K562 (cell line): ENCODE results near the gene KIRREL1. TPM values are rescaled to one million over a fixed set of nuclear protein-coding genes. Genes with fewer than 3 reads are reported as not detected.

Source experiments
- ATAC-seq: fragments of 200-7000 bp; cut with Tn5 transposase; 3 replicates; pipeline ENCODE4 v1.9.1; 2020; ENCODE audit warnings: moderate library complexity
- BruUV-seq: library from RNA; stranded (reverse); fragments of 400-500 nt; replicated peaks from 2 replicates; lab custom pipeline; 2021; lab: Mats Ljungman, UMichigan
- CTCF ChIA-PET: fragments of 300-600 bp; formaldehyde crosslinking; extraction: SDS; loops from one replicate; lab custom pipeline; 2021; ENCODE audit warnings: low intra/inter-chr PET ratio; lab: Yijun Ruan, JAX
- POLR2A ChIA-PET: fragments of 300-600, 350-650 bp; sonication (Branson Sonifier 250); formaldehyde crosslinking; extraction: SDS; loops from one replicate; lab custom pipeline; 2021; ENCODE audit warnings: antibody characterized with exemption, inconsistent platforms; lab: Yijun Ruan, JAX
- DNase-seq, 4 experiments: peaks; one replicate each; pipeline versions ENCODE4 v3.0.0 to v3.0.0-alpha.2; 2011 to 2018; ENCODE audit warnings: low spot score in 3 of 4, mixed read lengths in 3 of 4; ENCODE audit errors: extremely low read depth in 1 of 4
- FAIRE-seq: peaks from 2 replicates; lab custom pipeline; 2011; peaks lifted over from hg19 to GRCh38; lab: Jason Lieb, UNC
- H2AFZ ChIP-seq: 2 replicates; pipeline ENCODE4 v1.6.0; 2011; ENCODE audit warnings: low read depth, low read length, control low read depth, inconsistent platforms
- H3K27ac ChIP-seq: fragments of 200-600 bp; 3 replicates; pipeline ENCODE4 v1.8.0; 2011; ENCODE audit warnings: low read depth, mild to moderate bottlenecking, control low read depth, inconsistent platforms, low read length, moderate library complexity, mixed read lengths; ENCODE audit errors: extremely low read depth
- H3K27me3 ChIP-seq, 2 experiments: fragments of 300-600 bp in 1 of 2; 2 replicates in 1 of 2; 3 replicates in 1 of 2; pipeline versions ENCODE4 v1.6.0 to v1.8.0; 2011; ENCODE audit warnings: inconsistent platforms in 2 of 2, low read length in 2 of 2, mild to moderate bottlenecking in 1 of 2, mixed read lengths in 1 of 2, moderate library complexity in 1 of 2; ENCODE audit not compliant: control insufficient read depth in 2 of 2, insufficient read depth in 2 of 2
- H3K36me3 ChIP-seq: fragments of 300-600 bp; 3 replicates; pipeline ENCODE4 v1.8.0; 2011; ENCODE audit warnings: mild to moderate bottlenecking, low read length, inconsistent platforms; ENCODE audit not compliant: control insufficient read depth, insufficient read depth
- H3K4me1 ChIP-seq, 2 experiments: fragments of 200-600 bp in 1 of 2; replicated peaks in 1 of 2; 2 replicates in 1 of 2; 3 replicates in 1 of 2; pipeline versions ENCODE4 v1.5.1 to v1.8.0; 2011; ENCODE audit warnings: inconsistent platforms in 2 of 2, low read length in 2 of 2, mild to moderate bottlenecking in 1 of 2, mixed read lengths in 1 of 2, moderate library complexity in 1 of 2; ENCODE audit not compliant: control insufficient read depth in 2 of 2, insufficient read depth in 2 of 2
- H3K4me2 ChIP-seq: 2 replicates; pipeline ENCODE4 v1.6.1; 2011; ENCODE audit warnings: low read length, control low read depth, inconsistent platforms, mixed read lengths; ENCODE audit not compliant: insufficient read depth
- H3K4me3 ChIP-seq: fragments of 200-600 bp; sonication (generic), shearing (Covaris generic); 2 replicates; pipeline ENCODE4 v1.5.1; 2016; ENCODE audit warnings: control low read depth, inconsistent platforms
- H3K79me2 ChIP-seq: fragments of 200-600 bp; 3 replicates; pipeline ENCODE4 v1.8.0; 2011; ENCODE audit warnings: low read length, inconsistent platforms; ENCODE audit not compliant: control insufficient read depth, insufficient read depth
- H3K9ac ChIP-seq, 2 experiments: 2 replicates each; pipeline versions ENCODE4 v1.6.0 to v1.6.1; 2011; ENCODE audit warnings: low read depth in 2 of 2, low read length in 2 of 2, control low read depth in 1 of 2, inconsistent platforms in 1 of 2, mild to moderate bottlenecking in 1 of 2, mixed read lengths in 1 of 2; ENCODE audit not compliant: insufficient read depth in 1 of 2
- H3K9me1 ChIP-seq: one replicate; pipeline ENCODE4 v1.6.0; 2011; ENCODE audit warnings: inconsistent platforms, mild to moderate bottlenecking, low read length, moderate library complexity; ENCODE audit not compliant: control insufficient read depth, insufficient read depth
- H3K9me3 ChIP-seq: replicated peaks from 2 replicates; pipeline ENCODE4 v1.5.1; 2011; ENCODE audit warnings: low read depth, low read length, inconsistent platforms; ENCODE audit not compliant: control insufficient read depth, insufficient read depth
- H4K20me1 ChIP-seq: replicated peaks from 2 replicates; pipeline ENCODE4 v1.6.1; 2011; ENCODE audit warnings: low read length, inconsistent platforms, mixed read lengths; ENCODE audit not compliant: control insufficient read depth, insufficient read depth
- ARID1B ChIP-seq: fragments of 450-650 bp; IDR thresholded peaks from 2 replicates; pipeline ENCODE4 v1.6.1; 2016; ENCODE audit warnings: antibody characterized with exemption, mild to moderate bottlenecking, inconsistent platforms
- BCOR ChIP-seq: fragments of 450-650 bp; IDR thresholded peaks from 2 replicates; pipeline ENCODE4 v1.6.1; 2016
- EGR1 ChIP-seq: fragments of 450-650 bp; conservative IDR thresholded peaks from 2 replicates; pipeline ENCODE4 v1.6.1; 2017; ENCODE audit warnings: mild to moderate bottlenecking
- EP400 ChIP-seq: fragments of 450-650 bp; IDR thresholded peaks from 2 replicates; pipeline ENCODE4 v1.6.1; 2017; ENCODE audit warnings: antibody characterized with exemption, mild to moderate bottlenecking, moderate library complexity
- EWSR1 ChIP-seq: fragments of 450-650 bp; IDR thresholded peaks from 2 replicates; pipeline ENCODE4 v1.6.1; 2018; ENCODE audit warnings: borderline replicate concordance, mild to moderate bottlenecking, low read depth, moderate library complexity; ENCODE audit not compliant: partially characterized antibody
- FOXK2 ChIP-seq, 2 experiments: fragments of 450-650 bp; IDR thresholded peaks in 1 of 2; conservative IDR thresholded peaks in 1 of 2; 2 replicates each; pipeline ENCODE4 v1.6.1; 2016; ENCODE audit warnings: low read depth in 2 of 2, mild to moderate bottlenecking in 1 of 2
- GABPB2 ChIP-seq: fragments of 250-450 bp; sonication (Bioruptor Pico); conservative IDR thresholded peaks from 2 replicates; pipeline ENCODE4 v1.5.1; 2021; ENCODE audit warnings: mild to moderate bottlenecking
- HCFC1 ChIP-seq: IDR thresholded peaks from 2 replicates; pipeline ENCODE4 v1.6.1; 2012; ENCODE audit warnings: low read depth, low read length, improper control_type of control experiment
- MLX ChIP-seq, 2 experiments: fragments of 450-650 bp in 1 of 2; sonication (generic) in 1 of 2; formaldehyde crosslinking; conservative IDR thresholded peaks; 2 replicates each; pipeline versions ENCODE4 v1.4.0 to v1.8.1; 2020 to 2022; ENCODE audit warnings: mild to moderate bottlenecking in 1 of 2, missing genetic modification reagents in 1 of 2
- NEUROD1 ChIP-seq: fragments of 150-350 bp; IDR thresholded peaks from 2 replicates; pipeline ENCODE4 v1.6.1; 2014; ENCODE audit warnings: borderline replicate concordance, low read length, low read depth; ENCODE audit not compliant: partially characterized antibody
- NUFIP1 ChIP-seq: fragments of 450-650 bp; IDR thresholded peaks from 2 replicates; pipeline ENCODE4 v1.6.1; 2018; ENCODE audit not compliant: partially characterized antibody
- SIN3A ChIP-seq, 2 experiments: fragments of 150-350 bp in 1 of 2; IDR thresholded peaks; 2 replicates each; pipeline ENCODE4 v1.6.1; 2011 to 2016; ENCODE audit warnings: borderline replicate concordance in 2 of 2, low read depth in 2 of 2, low read length in 2 of 2, mild to moderate bottlenecking in 2 of 2, moderate library complexity in 2 of 2; ENCODE audit not compliant: control insufficient read depth in 1 of 2
- USF1 ChIP-seq: sonication (generic); formaldehyde crosslinking; IDR thresholded peaks from 2 replicates; pipeline ENCODE4 v1.9.0; 2022; ENCODE audit warnings: mild to moderate bottlenecking, missing genetic modification reagents
- ZEB2 ChIP-seq: fragments of 450-650 bp; IDR thresholded peaks from 2 replicates; pipeline ENCODE4 v1.6.1; 2016
- ZNF133 ChIP-seq: fragments of 250-450 bp; sonication (Bioruptor Pico); IDR thresholded peaks from 2 replicates; pipeline ENCODE4 v1.4.0; 2020; ENCODE audit warnings: mild to moderate bottlenecking
- ZNF24 ChIP-seq: fragments of 450-650 bp; IDR thresholded peaks from 2 replicates; pipeline ENCODE4 v1.6.1; 2016
- WGBS: fragments of 100-300 bp; shearing (Covaris generic); methylation state at CpG from one replicate; pipeline ENCODE4 v1.1.6; 2016; ENCODE audit warnings: low coverage, mixed read lengths; ENCODE audit not compliant: insufficient coverage; ENCODE audit errors: missing lambda C conversion rate; 5-methylcytosine and 5-hydroxymethylcytosine counted together
- in situ Hi-C: fragments of 300-500 bp; cut with MboI; formaldehyde crosslinking; loops from 4 replicates; pipeline ENCODE4 v1.15.0; 2018; ENCODE audit warnings: inconsistent platforms, mixed read lengths
- intact Hi-C: fragments of 100-400 bp; cut with micrococcal nuclease; formaldehyde crosslinking; loops from 2 replicates; pipeline ENCODE4 v1.14.2; 2022
- polyA plus RNA-seq, 8 experiments: library from polyadenylated mRNA; depleted of rRNA in 4 of 8; stranded (reverse) in 5 of 8; unstranded in 3 of 8; fragments of >200 nt; fragmentation: Nextera tagmentation in 2 of 8; fragmentation: Illumina TruSeq in 1 of 8; extraction: Ambion mirVana in 2 of 8; extraction: Trizol in 1 of 8; gene quantifications; 2 replicates each; pipeline versions ENCODE4 v1.2.1 to v1.2.3, GENCODE V29; 2011 to 2014; ENCODE audit warnings: inconsistent platforms in 1 of 8, missing spikeins in 1 of 8
- total RNA-seq, 7 experiments: library from RNA; depleted of rRNA in 6 of 7; stranded (reverse); fragments of >200 nt in 6 of 7; fragmentation: Illumina TruSeq in 2 of 7; extraction: Trizol in 2 of 7; gene quantifications; 2 replicates each; pipeline versions ENCODE4 v1.2.1 to v1.2.3, GENCODE V29; 2011 to 2021; ENCODE audit warnings: low replicate concordance in 1 of 7
- TF ChIP-seq, protein P1 (sequence below): fragments of 250-450 bp; sonication (Bioruptor Pico); IDR thresholded peaks from 2 replicates; pipeline ENCODE4 v1.4.0; 2020; ENCODE audit warnings: mild to moderate bottlenecking, moderate library complexity

Gene KIRREL1
- total and polyA plus RNA-seq, 9 of the 15 experiments (the other 6 are each of a cell fraction or from before 2014, with no cell fraction given): under 0.01 to 0.22 (median 0.03) TPM; not detected in 3

GRCh38 chr1:158124034-158124433 lies 130.6 kb downstream of the KIRREL1 start:
- peaks cover 0 to 15% of the 10 kb centered on the region in 2 experiments; a peak in 1 of 5 replicates for H3K27me3 ChIP-seq
- no peaks in the 10 kb centered on the region for H3K9me3 ChIP-seq
- no peaks in the 10 kb centered on the region for H4K20me1 ChIP-seq
- no peaks in the 10 kb centered on the region for H3K9me1 ChIP-seq
- H3K4me1 ChIP-seq: no peaks in the 10 kb centered on the region; a peak in 1 of 5 replicates
- H3K27ac ChIP-seq: no peak overlapping the region
- DNase-seq (no peak), ATAC-seq (no peak), FAIRE-seq (no peak)
- TF ChIP-seq EWSR1: no peak
- TF ChIP-seq ZNF24: no peak
- no peak for TF ChIP-seq ZEB2
- TF ChIP-seq ARID1B: no peak
- TF ChIP-seq NUFIP1: no peak
- no peak for TF ChIP-seq FOXK2 (conservative IDR thresholded peaks at IDR 0.05 in 1 of 2, IDR thresholded peaks at IDR 0.05 in 1 of 2; ENCODE audit: low read depth in 2 of 2)
- no peak for TF ChIP-seq GABPB2 (CRISPR knock-in tag)
- no peak for TF ChIP-seq NEUROD1
- no peak for TF ChIP-seq USF1 (CRISPR knock-in tag)
- no peak for TF ChIP-seq EP400
- no peak for TF ChIP-seq ZNF133
- TF ChIP-seq, protein P1, sequence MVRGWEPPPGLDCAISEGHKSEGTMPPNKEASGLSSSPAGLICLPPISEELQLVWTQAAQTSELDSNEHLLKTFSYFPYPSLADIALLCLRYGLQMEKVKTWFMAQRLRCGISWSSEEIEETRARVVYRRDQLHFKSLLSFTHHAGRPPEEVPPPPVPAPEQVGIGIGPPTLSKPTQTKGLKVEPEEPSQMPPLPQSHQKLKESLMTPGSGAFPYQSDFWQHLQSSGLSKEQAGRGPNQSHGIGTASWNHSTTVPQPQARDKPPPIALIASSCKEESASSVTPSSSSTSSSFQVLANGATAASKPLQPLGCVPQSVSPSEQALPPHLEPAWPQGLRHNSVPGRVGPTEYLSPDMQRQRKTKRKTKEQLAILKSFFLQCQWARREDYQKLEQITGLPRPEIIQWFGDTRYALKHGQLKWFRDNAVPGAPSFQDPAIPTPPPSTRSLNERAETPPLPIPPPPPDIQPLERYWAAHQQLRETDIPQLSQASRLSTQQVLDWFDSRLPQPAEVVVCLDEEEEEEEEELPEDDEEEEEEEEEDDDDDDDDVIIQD (CRISPR knock-in tag): no peak
- no peak for TF ChIP-seq MLX (CRISPR knock-in tag; conservative IDR thresholded peaks at IDR 0.05)
- no peak for TF ChIP-seq BCOR
- TF ChIP-seq HCFC1: no peak
- TF ChIP-seq SIN3A (IDR thresholded peaks at IDR 0.05; ENCODE audit: borderline replicate concordance in 2 of 2, control insufficient read depth in 1 of 2, low read depth in 2 of 2, low read length in 2 of 2): no peak
- no peak for TF ChIP-seq EGR1
- no peak overlapping the region for H3K4me3 ChIP-seq
- intact Hi-C loops: loop anchor here (2.0 kb wide), 1 partner anchor 161 kb away; no protein-coding TSS in a partner anchor
- no peaks in the 10 kb centered on the region for H3K36me3 ChIP-seq
- no peak overlapping the region for H3K4me2 ChIP-seq
- H2AFZ ChIP-seq: no peak overlapping the region
- ChIA-PET POLR2A (interaction anchor here (0.9 kb wide), 1 partner anchor 19 kb away, joined by 3 read pairs; no protein-coding TSS in a partner anchor), CTCF (interaction anchor here (1.6 to 1.8 kb wide), 2 partner anchors 132 to 160 kb away, joined by 8 to 13 read pairs; no protein-coding TSS in a partner anchor)
- no TSS peak for BruUV-seq
- in situ Hi-C loops: loop anchor here (5.0 to 10.0 kb wide), 2 partner anchors 162 to 949 kb away; no protein-coding TSS in a partner anchor
- 0% methylated on average over 2 of the region's 2 CpGs for WGBS
- H3K9ac ChIP-seq: no peak overlapping the region
- no peaks in the 10 kb centered on the region for H3K79me2 ChIP-seq
